Hepatocyte (in vitro differentiated cells): ENCODE data around the gene C4orf46. TPM values are rescaled to one million over a fixed set of nuclear protein-coding genes. Genes with fewer than 3 reads are reported as not detected.

Experiments
- DNase-seq: peaks from one replicate; pipeline ENCODE4 v3.0.0-alpha.2; 2016; ENCODE audit warnings: low spot score
- H2AFZ ChIP-seq: fragments of 200-600 bp; sonication (generic); 2 replicates; pipeline ENCODE4 v1.6.0; 2016; ENCODE audit warnings: antibody characterized with exemption, mild to moderate bottlenecking
- H3K27ac ChIP-seq: fragments of 200-600 bp; sonication (generic); 2 replicates; pipeline ENCODE4 v1.5.1; 2016; ENCODE audit warnings: mild to moderate bottlenecking
- H3K27me3 ChIP-seq: fragments of 200-600 bp; sonication (generic); 2 replicates; pipeline ENCODE4 v1.6.1; 2016
- H3K36me3 ChIP-seq: fragments of 200-600 bp; sonication (generic); replicated peaks from 2 replicates; pipeline ENCODE4 v1.5.1; 2016; ENCODE audit warnings: low read depth; ENCODE audit not compliant: insufficient read depth
- H3K4me1 ChIP-seq: fragments of 200-600 bp; sonication (generic); 2 replicates; pipeline ENCODE4 v1.5.1; 2016; ENCODE audit warnings: mild to moderate bottlenecking, moderate library complexity; ENCODE audit not compliant: insufficient read depth
- H3K4me2 ChIP-seq: fragments of 200-600 bp; sonication (generic); 2 replicates; pipeline ENCODE4 v1.6.0; 2016
- H3K4me3 ChIP-seq: fragments of 200-600 bp; sonication (generic); 2 replicates; pipeline ENCODE4 v1.5.1; 2016; ENCODE audit warnings: mild to moderate bottlenecking
- H3K79me2 ChIP-seq: fragments of 200-600 bp; sonication (generic); 2 replicates; pipeline ENCODE4 v1.6.0; 2017; ENCODE audit warnings: mild to moderate bottlenecking
- H3K9me2 ChIP-seq: fragments of 200-600 bp; sonication (generic); replicated peaks from 2 replicates; pipeline ENCODE4 v1.6.0; 2017; ENCODE audit warnings: mild to moderate bottlenecking; ENCODE audit not compliant: insufficient read depth
- H3K9me3 ChIP-seq: fragments of 200-600 bp; sonication (generic); 2 replicates; pipeline ENCODE4 v1.5.1; 2016; ENCODE audit warnings: low read depth, mild to moderate bottlenecking
- H4K20me1 ChIP-seq: fragments of 200-600 bp; sonication (generic); 2 replicates; pipeline ENCODE4 v1.6.0; 2016; ENCODE audit warnings: mild to moderate bottlenecking; ENCODE audit not compliant: insufficient read depth, poor library complexity, severe bottlenecking
- CTCF ChIP-seq: fragments of 200-600 bp; sonication (generic); IDR thresholded peaks from 2 replicates; pipeline ENCODE4 v1.5.1; 2016; ENCODE audit warnings: antibody characterized with exemption, mild to moderate bottlenecking; ENCODE audit not compliant: poor library complexity
- EZH2 ChIP-seq: fragments of 200-600 bp; sonication (generic); IDR thresholded peaks from 2 replicates; pipeline ENCODE4 v1.6.1; 2016; ENCODE audit warnings: antibody characterized with exemption, mild to moderate bottlenecking, borderline replicate concordance
- EZH2phosphoT487 ChIP-seq: fragments of 200-600 bp; sonication (generic); IDR thresholded peaks from one replicate; pipeline ENCODE4 v1.6.1; 2018; ENCODE audit warnings: antibody characterized with exemption, mild to moderate bottlenecking, low read depth, moderate library complexity; ENCODE audit not compliant: unreplicated experiment, severe bottlenecking
- WGBS: methylation state at CpG from one replicate; pipeline ENCODE4 v1.1.6; 2016; ENCODE audit warnings: low lambda C conversion rate; ENCODE audit errors: missing lambda C conversion rate; 5-methylcytosine and 5-hydroxymethylcytosine counted together
- polyA plus RNA-seq: library from polyadenylated mRNA; unstranded; fragments of >200 nt; fragmentation: Nextera tagmentation; extraction: Ambion mirVana; gene quantifications from 2 replicates; pipeline ENCODE4 v1.2.1, GENCODE V29; 2016
- total RNA-seq: library from RNA; depleted of rRNA; stranded (reverse); fragments of >200 nt; gene quantifications from 2 replicates; pipeline ENCODE4 v1.2.3, GENCODE V29; 2014

The C4orf46 gene
- total and polyA plus RNA-seq, 2 experiments from 2014 or later: 9.5 to 18.3 TPM

- Histone ChIP-seq H3K27me3 (no peaks in the 10 kb centered on the region), H3K4me2 (no peak overlapping the region), H3K9me3 (no peaks in the 10 kb centered on the region), H4K20me1 (no peaks in the 10 kb centered on the region), H3K27ac (no peak overlapping the region), H3K4me3 (no peak overlapping the region), H3K79me2 (no peaks in the 10 kb centered on the region), H3K36me3 (no peaks in the 10 kb centered on the region), H3K4me1 (no peaks in the 10 kb centered on the region), H3K9me2 (no peaks in the 10 kb centered on the region), H2AFZ (no peak overlapping the region)
- WGBS: 90% methylated on average over 1 of the region's 1 CpG
- TF ChIP-seq EZH2phosphoT487 (no peak), CTCF (no peak), EZH2 (no peak)
- DNase-seq: no peak
Observed at GRCh38 chr4:158710814-158711213, 39.1 kb upstream of the C4orf46 start.

GRCh38 chr4:158704274-158704673, 32.6 kb upstream of the C4orf46 start:
- H3K9me3 ChIP-seq: no peaks in the 10 kb centered on the region
- WGBS: 82% methylated on average over 4 of the region's 4 CpGs
- DNase-seq: no peak
- H4K20me1 ChIP-seq: no peaks in the 10 kb centered on the region
- no peak overlapping the region for H3K4me2 ChIP-seq
- no peak overlapping the region for H3K27ac ChIP-seq
- no peaks in the 10 kb centered on the region for H3K9me2 ChIP-seq
- no peak overlapping the region for H3K4me3 ChIP-seq
- H3K79me2 ChIP-seq: no peaks in the 10 kb centered on the region
- H3K27me3 ChIP-seq: no peaks in the 10 kb centered on the region
- H3K36me3 ChIP-seq: no peaks in the 10 kb centered on the region
- H3K4me1 ChIP-seq: no peaks in the 10 kb centered on the region
- TF ChIP-seq CTCF (no peak), EZH2 (no peak), EZH2phosphoT487 (no peak)
- no peak overlapping the region for H2AFZ ChIP-seq

- WGBS: 85% methylated on average over 1 of the region's 1 CpG
- Histone ChIP-seq H3K9me3 (no peaks in the 10 kb centered on the region), H3K4me3 (no peak overlapping the region), H3K79me2 (no peaks in the 10 kb centered on the region), H3K4me2 (no peak overlapping the region), H2AFZ (no peak overlapping the region), H4K20me1 (no peaks in the 10 kb centered on the region), H3K4me1 (no peaks in the 10 kb centered on the region), H3K27ac (no peak overlapping the region), H3K36me3 (no peaks in the 10 kb centered on the region), H3K9me2 (no peaks in the 10 kb centered on the region), H3K27me3 (no peaks in the 10 kb centered on the region)
- TF ChIP-seq EZH2phosphoT487: no peak
- TF ChIP-seq EZH2: no peak
- TF ChIP-seq CTCF: no peak
- no peak for DNase-seq
Observed at GRCh38 chr4:158688813-158689212, 17.1 kb upstream of the C4orf46 start.

GRCh38 chr4:158682066-158682465, 10.4 kb upstream of the C4orf46 start:
- WGBS: 77% methylated on average over 2 of the region's 2 CpGs

More at GRCh38 chr4:158682066-158682465, 10.4 kb upstream of the C4orf46 start:
- Histone ChIP-seq H4K20me1 (no peaks in the 10 kb centered on the region), H3K9me2 (no peaks in the 10 kb centered on the region), H3K4me1 (no peaks in the 10 kb centered on the region), H3K79me2 (no peaks in the 10 kb centered on the region), H3K27me3 (no peaks in the 10 kb centered on the region), H3K4me3 (no peak overlapping the region), H3K27ac (no peak overlapping the region), H3K36me3 (no peaks in the 10 kb centered on the region), H2AFZ (no peak overlapping the region), H3K9me3 (no peaks in the 10 kb centered on the region), H3K4me2 (no peak overlapping the region)
- TF ChIP-seq CTCF: no peak
- no peak for TF ChIP-seq EZH2phosphoT487
- TF ChIP-seq EZH2: no peak
- no peak for DNase-seq
